Subcutaneous adipose tissue (tissue), 4 donors: ENCODE data around the gene IGSF9. TPM values are rescaled to one million over a fixed set of nuclear protein-coding genes. Genes with fewer than 3 reads are reported as not detected.

Experiments
- CTCF ChIP-seq: fragments of 450-650 bp; IDR thresholded peaks from one replicate; pipeline ENCODE4 v1.5.1; 2016; ENCODE audit warnings: low read depth, mild to moderate bottlenecking, control low read depth, antibody characterized with exemption, moderate library complexity
- total RNA-seq, 4 donors: library from RNA; depleted of rRNA; stranded (reverse); fragments of >200 nt; gene quantifications; one replicate each; pipeline ENCODE4 v1.1.0, GENCODE V29; 2016

The IGSF9 gene
- total RNA-seq, 4 donors from 2014 or later: 0.17 to 0.33 TPM; not detected in 2

DNA sequence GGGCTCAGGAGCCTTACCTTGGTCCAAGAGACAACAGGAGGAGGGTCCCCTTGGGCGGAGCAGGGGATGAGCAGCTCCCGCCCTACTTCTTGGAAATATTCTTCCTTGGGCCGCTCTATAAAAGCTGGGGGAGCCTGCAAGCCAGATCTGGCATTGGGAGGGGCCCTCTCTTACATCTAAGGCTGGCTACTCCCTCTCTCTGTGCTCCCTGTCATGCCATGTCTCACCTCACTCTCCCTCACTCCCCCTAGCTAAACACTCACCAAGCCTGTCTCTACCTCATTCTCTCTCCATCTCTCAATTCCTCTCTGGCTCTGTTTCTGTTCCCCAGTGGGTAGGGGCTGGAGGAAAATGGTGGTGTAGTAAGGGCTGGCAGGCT, 13.6 kb downstream of the IGSF9 start:
- no peak for TF ChIP-seq CTCF

- no peak for TF ChIP-seq CTCF
Observed at GRCh38 chr1:159931101-159931794, 14.2 kb downstream of the IGSF9 start.

GRCh38 chr1:159930634-159931033, 14.8 kb downstream of the IGSF9 start:
- TF ChIP-seq CTCF: no peak

DNA sequence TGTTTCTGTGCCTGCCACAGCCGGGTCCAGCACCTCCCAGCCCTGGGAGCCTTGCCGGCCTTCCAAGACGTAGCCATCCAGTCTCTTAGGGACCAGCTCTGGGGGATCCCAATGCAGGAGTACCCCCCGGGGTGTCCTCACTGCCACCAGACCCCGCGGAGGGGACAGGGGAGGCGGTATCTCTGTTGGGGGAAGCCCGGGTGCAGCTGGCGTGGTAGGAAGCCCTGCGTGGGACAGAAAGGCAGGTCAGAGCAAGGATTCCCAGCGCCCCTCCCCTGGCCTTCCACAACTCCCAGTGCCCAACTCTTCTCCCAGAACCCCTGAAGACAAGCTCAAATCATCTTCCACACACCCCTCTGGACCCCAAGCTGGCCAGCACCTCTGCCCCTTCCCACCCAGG, 15.2 kb downstream of the IGSF9 start:
- no peak for TF ChIP-seq CTCF

- no peak for TF ChIP-seq CTCF
Observed at GRCh38 chr1:159929155-159930051, 16.0 kb downstream of the IGSF9 start.

DNA sequence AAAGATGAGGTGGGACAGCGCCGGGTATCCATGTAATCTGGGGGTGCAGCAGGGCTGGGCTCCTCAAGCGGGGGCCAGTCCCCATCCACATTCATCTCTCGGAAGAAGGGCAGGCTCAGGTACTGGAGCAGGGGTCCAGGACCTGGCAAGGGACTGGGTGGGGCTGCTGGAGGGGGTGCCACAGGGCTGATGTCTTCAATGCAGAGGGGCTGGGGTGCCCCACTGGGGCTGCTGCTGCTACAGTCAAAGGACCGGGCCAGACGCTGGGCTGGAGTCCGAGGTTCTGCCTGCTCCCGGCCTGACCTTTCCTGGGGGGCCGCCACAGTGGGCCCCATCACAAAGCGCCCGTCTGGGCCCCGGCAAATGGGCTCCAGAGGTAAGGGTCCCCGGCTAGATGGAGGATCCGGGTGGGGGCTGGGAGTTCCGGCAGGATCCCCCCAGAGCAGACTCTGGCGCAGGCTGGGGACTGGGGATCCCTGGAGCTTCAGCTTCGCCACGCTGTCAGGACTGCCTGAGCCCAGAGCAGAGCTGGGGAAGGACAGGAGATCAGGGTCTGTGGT, 16.8 kb downstream of the IGSF9 start:
- no peak for TF ChIP-seq CTCF

GRCh38 chr1:159927849-159928431, 17.5 kb downstream of the IGSF9 start:
- no peak for TF ChIP-seq CTCF
